HepG2 (cell line): ENCODE results near the gene WSCD1. TPM values are rescaled to one million over a fixed set of nuclear protein-coding genes. Genes with fewer than 3 reads are reported as not detected.

Experiments
- ATAC-seq: fragments of 200-7000 bp; cut with Tn5 transposase; 3 replicates; pipeline ENCODE4 v1.9.1; 2020; ENCODE audit warnings: mild to moderate bottlenecking, moderate library complexity
- BruUV-seq: library from RNA; stranded (reverse); fragments of 400-500 nt; replicated peaks from 2 replicates; lab custom pipeline; 2021; lab: Mats Ljungman, UMichigan
- CTCF ChIA-PET: fragments of 300-600 bp; formaldehyde crosslinking; extraction: SDS; loops from one replicate; lab custom pipeline; 2021; ENCODE audit warnings: low total read pairs, inconsistent platforms, low intra/inter-chr PET ratio; lab: Yijun Ruan, JAX
- POLR2A ChIA-PET: fragments of 350-600 bp; sonication (Branson Sonifier 250); formaldehyde crosslinking; loops from one replicate; lab custom pipeline; 2020; ENCODE audit warnings: antibody characterized with exemption, inconsistent platforms; lab: Yijun Ruan, JAX
- DNase-seq: peaks from one replicate; pipeline ENCODE4 v3.0.0-alpha.2; 2015; ENCODE audit warnings: low spot score
- FAIRE-seq: peaks from 3 replicates; lab custom pipeline; 2011; peaks lifted over from hg19 to GRCh38; lab: Jason Lieb, UNC
- H2AFZ ChIP-seq: one replicate; pipeline ENCODE4 v1.6.1; 2011; ENCODE audit warnings: low read length, inconsistent platforms
- H3K27ac ChIP-seq: fragments of 300-600 bp; 3 replicates; pipeline ENCODE4 v1.8.0; 2011; ENCODE audit warnings: mixed run types, mild to moderate bottlenecking, mixed read lengths, low read length, inconsistent platforms; ENCODE audit not compliant: insufficient read depth; ENCODE audit errors: extremely low read length
- H3K27me3 ChIP-seq, 2 experiments: fragments of 200-600 bp in 1 of 2; 2 replicates in 1 of 2; 3 replicates in 1 of 2; pipeline versions ENCODE4 v1.6.0 to v1.8.0; 2011; ENCODE audit warnings: low read length in 2 of 2, mild to moderate bottlenecking in 2 of 2, moderate library complexity in 2 of 2, inconsistent platforms in 1 of 2; ENCODE audit not compliant: insufficient read depth in 2 of 2, control insufficient read depth in 1 of 2
- H3K36me3 ChIP-seq, 2 experiments: fragments of 200-600 bp in 1 of 2; replicated peaks in 1 of 2; 2 replicates in 1 of 2; 3 replicates in 1 of 2; pipeline versions ENCODE4 v1.5.1 to v1.8.0; 2011; ENCODE audit warnings: low read length in 2 of 2, inconsistent platforms in 1 of 2; ENCODE audit not compliant: insufficient read depth in 2 of 2, control insufficient read depth in 1 of 2
- H3K4me1 ChIP-seq: 2 replicates; pipeline ENCODE4 v1.5.1; 2012; ENCODE audit warnings: low read length, inconsistent platforms; ENCODE audit not compliant: insufficient read depth
- H3K4me2 ChIP-seq: 2 replicates; pipeline ENCODE4 v1.6.0; 2011; ENCODE audit warnings: low read depth, low read length, inconsistent platforms
- H3K4me3 ChIP-seq, 3 experiments: fragments of 200-600 bp in 1 of 3; sonication (generic), shearing (Covaris generic) in 1 of 3; replicated peaks in 1 of 3; 2 replicates each; pipeline ENCODE4 v1.5.1; 2011 to 2016; ENCODE audit warnings: low read length in 3 of 3, inconsistent platforms in 2 of 3, low read depth in 2 of 3, mild to moderate bottlenecking in 2 of 3, control low read depth in 1 of 3, mixed read lengths in 1 of 3; ENCODE audit not compliant: insufficient read depth in 1 of 3
- H3K79me2 ChIP-seq: one replicate; pipeline ENCODE4 v1.6.1; 2011; ENCODE audit warnings: low read length, inconsistent platforms; ENCODE audit not compliant: insufficient read depth
- H3K9ac ChIP-seq: 2 replicates; pipeline ENCODE4 v1.6.0; 2011; ENCODE audit warnings: mild to moderate bottlenecking, low read depth, low read length, inconsistent platforms; ENCODE audit not compliant: insufficient read depth
- H3K9me3 ChIP-seq: 2 replicates; pipeline ENCODE4 v1.5.1; 2012; ENCODE audit warnings: mild to moderate bottlenecking, low read length
- H4K20me1 ChIP-seq: 2 replicates; pipeline ENCODE4 v1.6.0; 2011; ENCODE audit warnings: inconsistent platforms, mild to moderate bottlenecking, low read length, moderate library complexity; ENCODE audit not compliant: insufficient read depth
- AKAP8 ChIP-seq: sonication (generic); formaldehyde crosslinking; IDR thresholded peaks from 2 replicates; pipeline ENCODE4 v1.5.1; 2020; ENCODE audit warnings: mild to moderate bottlenecking, missing genetic modification reagents
- ARNT ChIP-seq: fragments of 450-650 bp; IDR thresholded peaks from 2 replicates; pipeline ENCODE4 v1.6.1; 2017
- EEA1 ChIP-seq: sonication (generic); formaldehyde crosslinking; IDR thresholded peaks from 2 replicates; pipeline ENCODE4 v1.5.1; 2020; ENCODE audit warnings: mild to moderate bottlenecking, missing genetic modification reagents, borderline replicate concordance
- KLF9 ChIP-seq: IDR thresholded peaks from 2 replicates; pipeline ENCODE4 v1.6.1; 2016; ENCODE audit warnings: low read depth
- MAF1 ChIP-seq: sonication (generic); formaldehyde crosslinking; IDR thresholded peaks from 2 replicates; pipeline ENCODE4 v1.5.0; 2020; ENCODE audit warnings: missing genetic modification reagents, borderline replicate concordance
- MIXL1 ChIP-seq: IDR thresholded peaks from 2 replicates; pipeline ENCODE4 v1.6.1; 2016
- NFRKB ChIP-seq: fragments of 450-650 bp; IDR thresholded peaks from 2 replicates; pipeline ENCODE4 v1.6.1; 2017
- SYNCRIP ChIP-seq: fragments of 200-400 bp; formaldehyde crosslinking; IDR thresholded peaks from 2 replicates; pipeline ENCODE4 v1.6.1; 2018; ENCODE audit warnings: mild to moderate bottlenecking, low read depth, low read length; ENCODE audit not compliant: insufficient read depth
- ZFX ChIP-seq: sonication (generic); formaldehyde crosslinking; IDR thresholded peaks from 2 replicates; pipeline ENCODE4 v1.4.0; 2020; ENCODE audit warnings: mild to moderate bottlenecking, low read depth, missing genetic modification reagents, moderate library complexity
- ZNF224 ChIP-seq: sonication (generic); formaldehyde crosslinking; IDR thresholded peaks from 2 replicates; pipeline ENCODE4 v1.5.0; 2020; ENCODE audit warnings: mild to moderate bottlenecking, missing genetic modification reagents
- ZNF33B ChIP-seq: sonication (generic); formaldehyde crosslinking; IDR thresholded peaks from 2 replicates; pipeline ENCODE4 v1.5.1; 2020; ENCODE audit warnings: mild to moderate bottlenecking, missing genetic modification reagents
- ZNF530 ChIP-seq: sonication (generic); formaldehyde crosslinking; IDR thresholded peaks from 2 replicates; pipeline ENCODE4 v1.5.0; 2020; ENCODE audit warnings: low read depth, mild to moderate bottlenecking, missing genetic modification reagents
- ZNF552 ChIP-seq: sonication (generic); formaldehyde crosslinking; IDR thresholded peaks from 2 replicates; pipeline ENCODE4 v1.9.0; 2022; ENCODE audit warnings: missing genetic modification reagents, mild to moderate bottlenecking, borderline replicate concordance
- ZSCAN12 ChIP-seq: sonication (generic); formaldehyde crosslinking; IDR thresholded peaks from 2 replicates; pipeline ENCODE4 v1.9.0; 2021; ENCODE audit warnings: mild to moderate bottlenecking, missing genetic modification reagents
- WGBS: methylation state at CpG from one replicate; pipeline ENCODE4 v1.1.6; 2017; ENCODE audit warnings: low lambda C conversion rate; 5-methylcytosine and 5-hydroxymethylcytosine counted together
- in situ Hi-C: cut with HindIII; loops from 2 replicates; pipeline ENCODE4 v1.10.0; 2017; ENCODE audit warnings: low pct_unique_long_range_greater_than_20kb; ENCODE audit not compliant: extremely low pct_ligation_motif_present
- intact Hi-C: fragments of 100-400 bp; cut with micrococcal nuclease; formaldehyde crosslinking; loops from one replicate; pipeline ENCODE4 v1.10.0; 2022; ENCODE audit not compliant: unreplicated experiment
- polyA plus RNA-seq, 8 experiments: library from polyadenylated mRNA; depleted of rRNA in 3 of 8; stranded (reverse) in 7 of 8; unstranded in 1 of 8; fragments of >200 nt; fragmentation: Illumina TruSeq in 4 of 8; extraction: Trizol in 4 of 8; gene quantifications; 2 replicates each; pipeline versions ENCODE4 v1.2.1 to v1.2.3, GENCODE V29; 2011 to 2016; ENCODE audit warnings: low read depth in 4 of 8, missing spikeins in 1 of 8, mixed read lengths in 1 of 8; ENCODE audit not compliant: insufficient read depth in 1 of 8
- total RNA-seq, 5 experiments: library from RNA; depleted of rRNA; stranded (reverse); fragments of >200 nt; fragmentation: Illumina TruSeq; extraction: Trizol; gene quantifications; 2 replicates each; pipeline ENCODE4 v1.2.3, GENCODE V29; 2016; ENCODE audit warnings: low read depth in 1 of 5
- TF ChIP-seq, protein P1 (sequence below): sonication (generic); formaldehyde crosslinking; IDR thresholded peaks from 2 replicates; pipeline ENCODE4; 2020; ENCODE audit warnings: missing genetic modification reagents, mild to moderate bottlenecking, borderline replicate concordance
- TF ChIP-seq, protein P2 (sequence below): sonication (generic); formaldehyde crosslinking; IDR thresholded peaks from 2 replicates; pipeline ENCODE4 v1.8.0; 2022; ENCODE audit warnings: mild to moderate bottlenecking, missing genetic modification reagents, moderate library complexity
- TF ChIP-seq, protein P3 (sequence below): sonication (generic); formaldehyde crosslinking; IDR thresholded peaks from 2 replicates; pipeline ENCODE4 v1.4.0; 2020; ENCODE audit warnings: mild to moderate bottlenecking, missing genetic modification reagents

WSCD1 gene
- total and polyA plus RNA-seq, 2 of the 13 experiments (the other 11 are each of a cell fraction or from before 2014, with no cell fraction given) = 0.24 to 2.7 TPM

DNA sequence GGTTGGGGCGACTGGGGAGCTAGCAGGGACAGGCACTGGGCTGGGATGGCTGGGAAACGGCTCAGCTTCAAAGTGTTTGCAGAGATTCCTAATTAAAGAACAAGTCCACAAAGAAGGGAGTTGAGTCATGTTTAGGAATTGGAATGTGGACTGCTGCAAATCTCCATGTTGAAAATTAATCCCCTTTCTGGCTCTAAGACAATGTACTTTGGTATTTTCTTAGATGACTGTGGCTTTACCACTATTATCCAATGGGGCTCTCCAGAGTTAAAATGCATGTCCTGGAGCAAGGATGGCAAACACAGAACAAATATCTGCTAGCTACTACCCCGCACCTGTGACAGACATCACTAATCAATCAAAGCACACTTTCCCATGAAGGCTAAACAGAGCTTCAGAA is 22.2 kb upstream of the WSCD1 start:
- H3K4me1 ChIP-seq = no peaks in the 10 kb centered on the region
- H3K4me2 ChIP-seq = no peak overlapping the region
- no peak overlapping the region for H3K27ac ChIP-seq
- DNase-seq = no peak
- H2AFZ ChIP-seq = no peak overlapping the region
- WGBS = 10% methylated on average over 3 of the region's 3 CpGs
- no peak for ATAC-seq
- peaks cover 1 to 3% of the 10 kb centered on the region in 2 experiments; a peak in 2 of 5 replicates for H3K27me3 ChIP-seq
- no peaks in the 10 kb centered on the region for H3K36me3 ChIP-seq
- H3K9me3 ChIP-seq = no peaks in the 10 kb centered on the region
- no peak for FAIRE-seq
- no peaks in the 10 kb centered on the region for H3K79me2 ChIP-seq
- POLR2A ChIA-PET = no interaction called here
- TF ChIP-seq ZNF530 (no peak), MAF1 (CRISPR knock-in tag) (no peak), AKAP8 (no peak), ZSCAN12 (CRISPR knock-in tag) (no peak), KLF9 (no peak), ZNF552 (CRISPR knock-in tag) (no peak), SYNCRIP (no peak), ZFX (CRISPR knock-in tag) (no peak), ARNT (no peak), MIXL1 (CRISPR knock-in tag) (no peak), ZNF224 (CRISPR knock-in tag) (no peak), ZNF33B (CRISPR knock-in tag) (no peak), EEA1 (no peak), NFRKB (no peak)
- TF ChIP-seq, protein P1, sequence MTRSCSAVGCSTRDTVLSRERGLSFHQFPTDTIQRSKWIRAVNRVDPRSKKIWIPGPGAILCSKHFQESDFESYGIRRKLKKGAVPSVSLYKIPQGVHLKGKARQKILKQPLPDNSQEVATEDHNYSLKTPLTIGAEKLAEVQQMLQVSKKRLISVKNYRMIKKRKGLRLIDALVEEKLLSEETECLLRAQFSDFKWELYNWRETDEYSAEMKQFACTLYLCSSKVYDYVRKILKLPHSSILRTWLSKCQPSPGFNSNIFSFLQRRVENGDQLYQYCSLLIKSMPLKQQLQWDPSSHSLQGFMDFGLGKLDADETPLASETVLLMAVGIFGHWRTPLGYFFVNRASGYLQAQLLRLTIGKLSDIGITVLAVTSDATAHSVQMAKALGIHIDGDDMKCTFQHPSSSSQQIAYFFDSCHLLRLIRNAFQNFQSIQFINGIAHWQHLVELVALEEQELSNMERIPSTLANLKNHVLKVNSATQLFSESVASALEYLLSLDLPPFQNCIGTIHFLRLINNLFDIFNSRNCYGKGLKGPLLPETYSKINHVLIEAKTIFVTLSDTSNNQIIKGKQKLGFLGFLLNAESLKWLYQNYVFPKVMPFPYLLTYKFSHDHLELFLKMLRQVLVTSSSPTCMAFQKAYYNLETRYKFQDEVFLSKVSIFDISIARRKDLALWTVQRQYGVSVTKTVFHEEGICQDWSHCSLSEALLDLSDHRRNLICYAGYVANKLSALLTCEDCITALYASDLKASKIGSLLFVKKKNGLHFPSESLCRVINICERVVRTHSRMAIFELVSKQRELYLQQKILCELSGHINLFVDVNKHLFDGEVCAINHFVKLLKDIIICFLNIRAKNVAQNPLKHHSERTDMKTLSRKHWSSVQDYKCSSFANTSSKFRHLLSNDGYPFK (CRISPR knock-in tag) = no peak
- TF ChIP-seq, protein P2, sequence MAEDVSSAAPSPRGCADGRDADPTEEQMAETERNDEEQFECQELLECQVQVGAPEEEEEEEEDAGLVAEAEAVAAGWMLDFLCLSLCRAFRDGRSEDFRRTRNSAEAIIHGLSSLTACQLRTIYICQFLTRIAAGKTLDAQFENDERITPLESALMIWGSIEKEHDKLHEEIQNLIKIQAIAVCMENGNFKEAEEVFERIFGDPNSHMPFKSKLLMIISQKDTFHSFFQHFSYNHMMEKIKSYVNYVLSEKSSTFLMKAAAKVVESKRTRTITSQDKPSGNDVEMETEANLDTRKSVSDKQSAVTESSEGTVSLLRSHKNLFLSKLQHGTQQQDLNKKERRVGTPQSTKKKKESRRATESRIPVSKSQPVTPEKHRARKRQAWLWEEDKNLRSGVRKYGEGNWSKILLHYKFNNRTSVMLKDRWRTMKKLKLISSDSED (CRISPR knock-in tag) = no peak
- TF ChIP-seq, protein P3, sequence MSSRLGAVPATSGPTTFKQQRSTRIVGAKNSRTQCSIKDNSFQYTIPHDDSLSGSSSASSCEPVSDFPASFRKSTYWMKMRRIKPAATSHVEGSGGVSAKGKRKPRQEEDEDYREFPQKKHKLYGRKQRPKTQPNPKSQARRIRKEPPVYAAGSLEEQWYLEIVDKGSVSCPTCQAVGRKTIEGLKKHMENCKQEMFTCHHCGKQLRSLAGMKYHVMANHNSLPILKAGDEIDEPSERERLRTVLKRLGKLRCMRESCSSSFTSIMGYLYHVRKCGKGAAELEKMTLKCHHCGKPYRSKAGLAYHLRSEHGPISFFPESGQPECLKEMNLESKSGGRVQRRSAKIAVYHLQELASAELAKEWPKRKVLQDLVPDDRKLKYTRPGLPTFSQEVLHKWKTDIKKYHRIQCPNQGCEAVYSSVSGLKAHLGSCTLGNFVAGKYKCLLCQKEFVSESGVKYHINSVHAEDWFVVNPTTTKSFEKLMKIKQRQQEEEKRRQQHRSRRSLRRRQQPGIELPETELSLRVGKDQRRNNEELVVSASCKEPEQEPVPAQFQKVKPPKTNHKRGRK (CRISPR knock-in tag) = no peak
- intact Hi-C loops (no loop called here), in situ Hi-C loops (no loop called here)
- no peak overlapping the region for H3K9ac ChIP-seq
- H3K4me3 ChIP-seq = no peak overlapping the region
- BruUV-seq = no TSS peak
- CTCF ChIA-PET = no interaction called here
- H4K20me1 ChIP-seq = no peaks in the 10 kb centered on the region
